Neural progenitor cell (in vitro differentiated cells): ENCODE data around the gene RGS6. TPM values are rescaled to one million over a fixed set of nuclear protein-coding genes. Genes with fewer than 3 reads are reported as not detected.

Experiments
- DNase-seq: peaks from one replicate; pipeline ENCODE4 v3.0.0-alpha.2; 2016; ENCODE audit warnings: low spot score
- H2AFZ ChIP-seq: fragments of 200-600 bp; sonication (generic); replicated peaks from 2 replicates; pipeline ENCODE4 v1.6.1; 2016; ENCODE audit warnings: antibody characterized with exemption
- H3F3A ChIP-seq: fragments of 200-600 bp; sonication (generic); 2 replicates; pipeline ENCODE4 v1.6.1; 2016; ENCODE audit warnings: antibody characterized with exemption, low read depth
- H3K27ac ChIP-seq: fragments of 200-600 bp; sonication (generic); 2 replicates; pipeline ENCODE4 v1.5.1; 2016; ENCODE audit warnings: mild to moderate bottlenecking
- H3K27me3 ChIP-seq: fragments of 200-600 bp; sonication (generic); 2 replicates; pipeline ENCODE4 v1.6.1; 2016; ENCODE audit warnings: mild to moderate bottlenecking, moderate library complexity
- H3K36me3 ChIP-seq: fragments of 200-600 bp; sonication (generic); 2 replicates; pipeline ENCODE4 v1.5.1; 2016
- H3K4me1 ChIP-seq: fragments of 200-600 bp; sonication (generic); 2 replicates; pipeline ENCODE4 v1.6.1; 2016; ENCODE audit warnings: mixed run types
- H3K4me2 ChIP-seq: fragments of 200-600 bp; sonication (generic); 2 replicates; pipeline ENCODE4 v1.6.1; 2016
- H3K4me3 ChIP-seq: fragments of 200-600 bp; sonication (generic); 2 replicates; pipeline ENCODE4 v1.5.1; 2016
- H3K79me2 ChIP-seq: fragments of 200-600 bp; sonication (generic); 2 replicates; pipeline ENCODE4 v1.6.1; 2016; ENCODE audit warnings: low read depth
- H3K9ac ChIP-seq: fragments of 200-600 bp; sonication (generic); 2 replicates; pipeline ENCODE4 v1.6.1; 2016
- H3K9me3 ChIP-seq: fragments of 200-600 bp; sonication (generic); 2 replicates; pipeline ENCODE4 v1.5.1; 2016; ENCODE audit warnings: low read depth
- H4K20me1 ChIP-seq: fragments of 200-600 bp; sonication (generic); 2 replicates; pipeline ENCODE4 v1.6.1; 2016; ENCODE audit warnings: low read depth
- H3K27ac Mint-ChIP-seq: 3 replicates; pipeline ENCODE4 v1.8.0; 2021; ENCODE audit warnings: mixed read lengths
- H3K27me3 Mint-ChIP-seq: 2 replicates; pipeline ENCODE4 v1.8.0; 2022; ENCODE audit warnings: low read depth, mild to moderate bottlenecking, inconsistent platforms, moderate library complexity, mixed read lengths; ENCODE audit not compliant: insufficient read depth
- H3K36me3 Mint-ChIP-seq: 3 replicates; pipeline ENCODE4 v1.8.0; 2021; ENCODE audit warnings: mixed read lengths
- H3K4me1 Mint-ChIP-seq: 3 replicates; pipeline ENCODE4 v1.8.0; 2021; ENCODE audit warnings: mixed read lengths
- H3K4me3 Mint-ChIP-seq: 3 replicates; pipeline ENCODE4 v1.8.0; 2021; ENCODE audit warnings: mild to moderate bottlenecking, moderate library complexity, mixed read lengths
- H3K9me3 Mint-ChIP-seq: 3 replicates; pipeline ENCODE4 v1.8.0; 2020; ENCODE audit warnings: mixed read lengths
- EZH2 ChIP-seq: fragments of 200-600 bp; sonication (generic); IDR thresholded peaks from 2 replicates; pipeline ENCODE4 v1.6.1; 2017; ENCODE audit warnings: antibody characterized with exemption, mild to moderate bottlenecking, moderate library complexity
- EZH2phosphoT487 ChIP-seq: fragments of 200-600 bp; sonication (generic); IDR thresholded peaks from 2 replicates; pipeline ENCODE4 v1.6.1; 2017; ENCODE audit warnings: antibody characterized with exemption
- total RNA-seq: library from RNA; depleted of rRNA; stranded (reverse); fragments of >200 nt; gene quantifications from 2 replicates; pipeline ENCODE4 v1.2.3, GENCODE V29; 2015; ENCODE audit warnings: low replicate concordance
- TF ChIP-seq, protein P1 (sequence below): fragments of 200-600 bp; sonication (generic); IDR thresholded peaks from 2 replicates; pipeline ENCODE4 v1.5.1; 2017; ENCODE audit warnings: antibody characterized with exemption, mild to moderate bottlenecking

Gene RGS6
- total RNA-seq, 1 donor from 2014 or later = 0.80 TPM

GRCh38 chr14:72352012-72352411 is 419.8 kb downstream of the RGS6 start:
- no peak overlapping the region for H2AFZ ChIP-seq
- H3K36me3 Mint-ChIP-seq = no peaks in the 10 kb centered on the region
- no peak overlapping the region for H3K4me3 Mint-ChIP-seq
- H3K27ac Mint-ChIP-seq = no peak overlapping the region
- H3K9ac ChIP-seq = no peak overlapping the region
- peaks cover 6% of the 10 kb centered on the region for H3K27me3 Mint-ChIP-seq
- DNase-seq = no peak
- TF ChIP-seq EZH2 = no peak
- TF ChIP-seq EZH2phosphoT487 = no peak
- TF ChIP-seq, protein P1, sequence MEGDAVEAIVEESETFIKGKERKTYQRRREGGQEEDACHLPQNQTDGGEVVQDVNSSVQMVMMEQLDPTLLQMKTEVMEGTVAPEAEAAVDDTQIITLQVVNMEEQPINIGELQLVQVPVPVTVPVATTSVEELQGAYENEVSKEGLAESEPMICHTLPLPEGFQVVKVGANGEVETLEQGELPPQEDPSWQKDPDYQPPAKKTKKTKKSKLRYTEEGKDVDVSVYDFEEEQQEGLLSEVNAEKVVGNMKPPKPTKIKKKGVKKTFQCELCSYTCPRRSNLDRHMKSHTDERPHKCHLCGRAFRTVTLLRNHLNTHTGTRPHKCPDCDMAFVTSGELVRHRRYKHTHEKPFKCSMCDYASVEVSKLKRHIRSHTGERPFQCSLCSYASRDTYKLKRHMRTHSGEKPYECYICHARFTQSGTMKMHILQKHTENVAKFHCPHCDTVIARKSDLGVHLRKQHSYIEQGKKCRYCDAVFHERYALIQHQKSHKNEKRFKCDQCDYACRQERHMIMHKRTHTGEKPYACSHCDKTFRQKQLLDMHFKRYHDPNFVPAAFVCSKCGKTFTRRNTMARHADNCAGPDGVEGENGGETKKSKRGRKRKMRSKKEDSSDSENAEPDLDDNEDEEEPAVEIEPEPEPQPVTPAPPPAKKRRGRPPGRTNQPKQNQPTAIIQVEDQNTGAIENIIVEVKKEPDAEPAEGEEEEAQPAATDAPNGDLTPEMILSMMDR = no peak
- H3K27ac ChIP-seq = no peak overlapping the region
- H3K4me3 ChIP-seq = no peak overlapping the region
- H3K9me3 ChIP-seq = no peaks in the 10 kb centered on the region
- H3K9me3 Mint-ChIP-seq = no peaks in the 10 kb centered on the region
- no peaks in the 10 kb centered on the region for H4K20me1 ChIP-seq
- H3K4me1 Mint-ChIP-seq = no peaks in the 10 kb centered on the region
- H3K4me1 ChIP-seq = no peaks in the 10 kb centered on the region
- H3K36me3 ChIP-seq = no peaks in the 10 kb centered on the region
- H3F3A ChIP-seq = no peaks in the 10 kb centered on the region
- H3K79me2 ChIP-seq = no peaks in the 10 kb centered on the region
- no peaks in the 10 kb centered on the region for H3K27me3 ChIP-seq
- H3K4me2 ChIP-seq = no peak overlapping the region

DNA sequence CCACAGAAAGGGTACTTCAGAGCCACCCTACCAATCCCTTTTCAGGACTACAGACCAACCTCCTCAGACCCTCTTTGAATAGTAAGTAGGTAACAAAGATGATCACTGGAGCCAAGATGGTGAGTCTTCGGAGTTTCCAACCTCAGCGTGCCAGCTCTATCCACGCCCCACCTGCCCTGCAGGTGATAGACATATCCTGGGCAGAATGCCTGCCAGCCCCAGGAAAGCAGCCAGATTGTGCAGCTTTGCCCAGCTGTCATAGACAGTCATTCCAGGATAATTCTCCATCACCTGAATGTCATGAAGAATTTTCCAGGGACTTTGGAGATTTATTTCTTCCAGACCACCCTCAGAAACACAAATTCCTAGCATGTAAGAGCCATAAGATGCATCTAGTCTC is 434.4 kb downstream of the RGS6 start:
- Histone ChIP-seq H3K27me3 (no peaks in the 10 kb centered on the region), H3F3A (no peaks in the 10 kb centered on the region), H3K27ac (no peak overlapping the region), H3K36me3 (no peaks in the 10 kb centered on the region), H4K20me1 (no peaks in the 10 kb centered on the region), H2AFZ (no peak overlapping the region), H3K4me2 (no peak overlapping the region), H3K79me2 (no peaks in the 10 kb centered on the region), H3K9me3 (no peaks in the 10 kb centered on the region), H3K4me1 (no peaks in the 10 kb centered on the region), H3K4me3 (no peak overlapping the region), H3K9ac (no peak overlapping the region)
- no peaks in the 10 kb centered on the region for H3K4me1 Mint-ChIP-seq
- no peak overlapping the region for H3K4me3 Mint-ChIP-seq
- no peaks in the 10 kb centered on the region for H3K27me3 Mint-ChIP-seq
- H3K27ac Mint-ChIP-seq = no peak overlapping the region
- no peaks in the 10 kb centered on the region for H3K36me3 Mint-ChIP-seq
- DNase-seq = no peak
- H3K9me3 Mint-ChIP-seq = no peaks in the 10 kb centered on the region
- no peak for TF ChIP-seq EZH2phosphoT487
- TF ChIP-seq, protein P1 = no peak

DNA sequence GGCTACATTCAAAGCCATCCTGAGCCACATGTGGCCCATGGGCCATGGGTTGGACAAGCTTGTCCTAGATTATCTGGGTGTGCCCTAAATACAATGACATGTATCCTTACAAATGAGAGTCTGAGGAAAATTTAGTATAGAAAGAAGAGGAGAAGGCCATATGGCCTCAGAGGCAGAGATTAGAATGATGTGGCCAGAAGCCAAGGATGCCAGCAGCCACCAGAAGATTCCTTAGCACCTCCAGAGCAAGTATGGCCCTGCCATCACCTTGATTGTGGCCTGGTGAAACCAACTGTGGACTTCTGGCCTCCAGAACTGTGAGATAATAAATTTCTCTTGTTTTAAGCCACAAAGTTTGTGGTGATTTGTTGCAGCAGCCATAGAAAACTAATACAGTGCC is 436.9 kb downstream of the RGS6 start:
- no peak overlapping the region for H3K4me3 Mint-ChIP-seq
- no peak overlapping the region for H3K27ac ChIP-seq
- H3K4me2 ChIP-seq = no peak overlapping the region
- no peak overlapping the region for H3K27ac Mint-ChIP-seq
- no peaks in the 10 kb centered on the region for H4K20me1 ChIP-seq
- no peak for DNase-seq
- no peaks in the 10 kb centered on the region for H3K9me3 Mint-ChIP-seq
- H2AFZ ChIP-seq = no peak overlapping the region
- H3K9me3 ChIP-seq = no peaks in the 10 kb centered on the region
- no peaks in the 10 kb centered on the region for H3F3A ChIP-seq
- H3K4me1 Mint-ChIP-seq = no peaks in the 10 kb centered on the region
- H3K36me3 Mint-ChIP-seq = no peaks in the 10 kb centered on the region
- TF ChIP-seq, protein P1 = no peak
- no peak for TF ChIP-seq EZH2
- TF ChIP-seq EZH2phosphoT487 = no peak
- H3K27me3 Mint-ChIP-seq = no peaks in the 10 kb centered on the region
- no peaks in the 10 kb centered on the region for H3K79me2 ChIP-seq
- no peak overlapping the region for H3K9ac ChIP-seq
- H3K4me3 ChIP-seq = no peak overlapping the region
- H3K4me1 ChIP-seq = no peaks in the 10 kb centered on the region
- H3K27me3 ChIP-seq = no peaks in the 10 kb centered on the region
- H3K36me3 ChIP-seq = no peaks in the 10 kb centered on the region

DNA sequence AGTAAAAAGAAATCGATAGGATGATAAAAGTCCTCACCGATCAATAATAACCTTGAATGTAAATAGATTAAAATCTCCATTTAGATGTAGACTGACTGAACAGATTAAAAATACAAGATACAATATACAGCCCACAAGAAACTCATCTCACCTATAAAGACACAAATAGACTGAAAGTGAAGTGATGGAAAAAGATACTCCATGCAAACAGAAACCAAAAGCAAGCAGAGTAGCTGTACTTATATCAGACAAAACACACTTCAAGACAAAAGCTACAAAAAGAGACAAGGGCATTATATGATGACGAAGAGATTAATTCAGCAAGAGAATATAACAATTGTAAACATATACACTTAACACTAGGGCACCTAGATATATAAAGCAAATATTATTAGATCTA is 444.8 kb downstream of the RGS6 start:
- Histone ChIP-seq H3K36me3 (no peaks in the 10 kb centered on the region), H4K20me1 (no peaks in the 10 kb centered on the region), H3K79me2 (no peaks in the 10 kb centered on the region), H3K9me3 (peaks cover 15% of the 10 kb centered on the region), H2AFZ (no peak overlapping the region), H3K4me3 (no peak overlapping the region), H3K27me3 (no peaks in the 10 kb centered on the region), H3K4me1 (peaks cover 5% of the 10 kb centered on the region), H3K9ac (no peak overlapping the region), H3K27ac (no peak overlapping the region), H3F3A (no peaks in the 10 kb centered on the region), H3K4me2 (no peak overlapping the region)
- Mint-ChIP-seq H3K4me1 (no peaks in the 10 kb centered on the region), H3K27ac (no peak overlapping the region), H3K4me3 (no peak overlapping the region), H3K9me3 (peaks cover 10% of the 10 kb centered on the region), H3K36me3 (no peaks in the 10 kb centered on the region), H3K27me3 (no peaks in the 10 kb centered on the region)
- DNase-seq = no peak
- TF ChIP-seq, protein P1 = no peak
- no peak for TF ChIP-seq EZH2
